GOT3 (cell line): ENCODE data around the gene POLA1.

Experiments used
- DNase-seq: peaks from one replicate; lab custom pipeline; 2025; ENCODE audit warnings: mixed read lengths; lab: John Stamatoyannopoulos, UW

POLA1 gene

GRCh38 chrX:25007059-25008053 lies 313.6 kb downstream of the POLA1 start:
- DNase-seq = no peak

DNA sequence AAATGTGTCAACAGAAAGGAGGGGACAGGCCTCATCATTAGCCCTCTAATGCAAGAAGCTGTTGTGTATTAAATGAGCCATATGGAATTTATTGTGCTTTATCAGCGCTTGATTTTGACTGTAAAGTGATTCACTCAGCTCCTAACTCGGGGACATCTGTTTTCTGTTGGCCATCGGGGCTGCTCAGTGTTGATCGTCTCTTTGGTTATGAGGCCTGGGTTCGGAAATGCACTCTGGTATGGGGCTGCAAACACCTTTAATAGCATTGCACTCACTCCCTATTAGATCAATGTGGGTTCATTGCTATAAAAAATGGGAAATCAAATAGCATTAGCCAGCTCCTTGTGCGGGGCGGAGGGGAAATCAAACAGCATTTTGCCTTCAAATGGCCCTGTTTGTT lies 315.7 kb downstream of the POLA1 start:
- no peak for DNase-seq

DNA sequence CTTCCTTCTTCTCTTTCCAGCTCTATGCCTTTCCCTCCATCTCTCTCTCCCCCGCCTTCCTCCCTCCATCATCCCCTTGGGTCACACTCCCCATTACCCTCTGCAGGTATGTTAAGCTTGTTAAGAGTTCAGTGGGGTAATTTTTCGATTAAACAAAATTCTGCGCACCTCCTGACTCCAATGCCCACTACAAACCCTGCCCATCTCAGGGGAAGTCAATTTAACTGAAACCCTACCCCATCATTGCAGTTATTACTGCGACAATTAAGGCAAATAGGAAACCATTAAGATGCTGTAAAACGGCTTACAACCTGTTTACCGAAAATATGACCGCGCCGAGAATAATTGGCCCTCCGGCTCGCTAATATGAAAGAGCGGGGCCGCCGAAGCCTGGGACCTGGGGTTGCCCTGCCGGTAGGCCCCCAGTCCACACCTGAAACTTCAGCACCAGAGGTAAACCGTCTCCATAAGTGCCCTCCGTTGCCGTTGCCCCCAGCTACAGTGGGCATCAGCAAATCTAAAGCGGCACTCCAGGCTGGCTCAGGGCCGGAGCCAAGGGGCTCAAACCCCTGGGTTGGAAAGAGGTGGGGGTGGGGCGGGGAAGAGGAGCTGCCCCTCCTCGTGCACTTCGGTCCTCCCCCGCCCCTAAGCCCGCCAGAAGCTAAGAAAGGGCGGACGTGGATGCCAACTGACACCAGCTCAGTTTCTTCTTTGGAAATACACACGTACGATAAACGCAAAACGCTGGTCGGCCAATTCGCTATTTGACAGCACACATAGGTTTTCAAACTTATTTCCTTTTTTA lies 317.3 kb downstream of the POLA1 start:
- DNase-seq = no peak

- no peak for DNase-seq
These were observed 318.1 kb downstream of the POLA1 start for GRCh38 chrX:25011589-25012432.

- no peak for DNase-seq
These were observed 318.7 kb downstream of the POLA1 start for GRCh38 chrX:25012433-25012735.

GRCh38 chrX:25012793-25013631 lies 319.3 kb downstream of the POLA1 start:
- DNase-seq = no peak

DNA sequence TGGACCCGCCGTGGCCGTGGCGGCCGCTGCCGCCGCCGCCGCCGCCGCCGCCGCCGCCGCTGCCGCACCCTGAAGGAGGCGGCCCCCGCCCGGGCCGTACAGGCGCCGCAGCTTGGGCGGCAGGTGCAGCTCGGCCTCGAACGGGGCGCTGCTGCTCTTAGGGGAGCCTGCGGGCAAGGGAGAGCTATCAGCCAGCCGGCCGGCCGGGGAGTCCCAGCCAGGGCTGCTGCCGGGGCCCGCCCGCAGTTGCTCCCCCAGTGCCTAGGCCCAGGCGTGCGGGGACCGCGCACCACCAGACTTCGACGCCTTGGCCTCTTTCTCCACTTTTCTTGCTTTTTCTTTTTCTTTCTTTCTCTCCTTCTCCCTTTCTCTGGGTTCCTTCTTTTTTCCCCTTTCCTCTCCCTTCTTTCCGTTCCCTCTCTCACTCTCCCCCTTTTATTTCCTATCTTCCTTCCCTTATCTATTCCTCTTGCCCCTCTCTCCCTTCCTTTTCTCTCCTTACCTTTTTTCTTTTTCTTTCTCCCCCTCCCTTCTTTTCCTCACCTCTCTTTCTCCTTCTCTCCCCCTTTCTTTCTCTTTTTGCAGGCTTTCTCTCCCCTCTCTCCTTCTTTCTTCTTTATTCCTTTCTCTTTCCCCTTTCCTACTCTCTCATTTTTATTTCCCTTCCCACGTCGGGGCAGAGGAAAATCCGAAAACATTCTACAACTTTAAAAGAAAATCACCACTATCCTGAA lies 320.1 kb downstream of the POLA1 start:
- no peak for DNase-seq

- no peak for DNase-seq
These were observed 320.7 kb downstream of the POLA1 start for GRCh38 chrX:25014366-25014838.

DNA sequence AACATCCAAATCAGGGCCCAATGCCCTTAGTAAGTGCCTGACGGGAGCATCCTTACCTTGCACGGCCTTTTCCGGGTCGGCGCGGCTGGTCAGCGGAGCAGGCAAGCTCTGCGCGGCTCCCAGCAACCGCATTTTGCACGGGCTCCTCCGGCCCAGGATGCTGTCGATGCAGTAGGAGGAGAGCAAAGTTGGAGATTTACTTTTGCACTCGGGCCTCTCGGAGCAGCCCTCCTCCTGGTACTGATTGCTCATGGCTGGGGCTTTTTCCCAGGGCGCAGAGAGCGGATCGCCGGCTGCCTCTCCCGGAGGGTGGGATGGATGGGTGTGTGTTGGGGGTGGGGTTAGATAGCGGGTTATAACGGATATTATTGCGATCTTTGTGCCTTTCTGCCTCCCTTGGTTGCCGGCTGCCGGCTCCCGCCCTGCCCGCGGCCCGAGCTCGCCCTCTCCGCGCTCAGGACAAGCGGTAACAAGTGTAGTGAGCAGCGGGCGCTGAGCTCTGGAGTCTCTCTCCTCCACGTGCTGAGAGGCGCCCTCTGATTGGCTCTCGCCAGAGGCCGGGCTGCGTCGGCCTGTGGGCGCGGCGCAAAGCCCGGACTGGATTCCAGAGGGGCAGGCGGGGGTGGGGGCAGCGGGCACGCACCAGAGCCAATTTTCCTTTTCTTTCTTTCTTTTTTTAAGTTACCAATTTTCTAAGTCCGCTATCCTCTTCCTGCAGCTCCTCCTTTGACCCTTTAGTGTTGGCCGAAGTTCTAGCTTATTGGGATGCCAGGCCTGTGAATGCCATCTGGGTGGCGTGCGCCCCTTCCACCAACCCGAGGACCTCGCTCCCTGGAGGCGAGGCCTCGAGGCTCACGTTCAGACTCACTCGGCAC lies 322.0 kb downstream of the POLA1 start, which contains the start of gene ARX:
ARX (minus strand) TSS at position 480 of the 875 bp plus-strand sequence; CDS start at position 252, 228 bp downstream.
- DNase-seq = no peak

DNA sequence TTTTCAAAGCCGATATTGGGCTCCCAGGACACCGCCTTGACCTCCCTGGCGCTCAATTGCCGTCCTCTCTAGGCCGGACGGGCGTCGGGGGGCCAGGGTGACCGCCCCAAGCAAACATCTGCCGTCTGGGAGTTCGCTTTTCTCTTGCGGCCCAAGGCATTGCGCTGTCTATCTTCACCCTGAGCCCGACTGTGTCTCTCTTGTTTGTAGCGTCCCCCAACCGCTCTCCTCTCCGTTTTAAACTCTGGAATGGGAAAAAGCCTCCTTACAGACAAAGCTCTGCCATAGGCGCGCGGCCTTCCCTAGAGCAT lies 322.6 kb downstream of the POLA1 start:
- DNase-seq = no peak

DNA sequence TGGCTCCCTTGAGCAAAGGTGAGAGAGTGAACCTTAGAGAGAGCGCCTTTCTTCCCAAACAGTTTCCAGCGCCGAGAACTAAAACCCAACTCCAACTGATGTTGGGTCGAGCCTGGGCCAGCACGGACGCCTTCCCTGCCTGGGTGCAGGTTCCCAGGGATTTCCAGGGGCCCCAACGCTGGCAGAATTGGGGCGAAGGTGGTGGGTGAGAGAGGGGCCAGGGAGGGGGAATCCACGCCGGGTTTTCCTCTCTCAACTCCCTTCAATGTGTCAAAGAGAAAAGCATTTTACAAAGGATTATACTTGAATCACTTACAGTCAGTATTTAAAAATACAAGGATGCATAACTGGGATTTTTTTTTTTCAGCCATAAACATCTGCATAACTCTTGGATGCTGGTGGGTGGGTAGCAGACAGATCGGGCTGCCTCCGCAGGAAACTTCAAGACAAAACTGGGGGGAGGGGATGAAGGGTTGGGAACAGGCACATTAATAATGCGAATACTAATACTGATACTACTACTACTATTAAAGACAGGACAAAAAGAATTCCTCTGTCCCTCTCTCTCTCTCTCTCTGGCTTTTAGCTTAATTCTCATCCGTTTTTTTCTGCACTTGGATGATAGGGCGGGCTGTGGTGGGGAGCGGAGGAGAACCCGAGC lies 323.4 kb downstream of the POLA1 start:
- no peak for DNase-seq

- no peak for DNase-seq
These were observed 324.0 kb downstream of the POLA1 start for GRCh38 chrX:25017667-25018247.

- DNase-seq = no peak
These were observed 325.0 kb downstream of the POLA1 start for GRCh38 chrX:25018682-25019081.

- no peak for DNase-seq
These were observed 326.1 kb downstream of the POLA1 start for GRCh38 chrX:25019707-25020390.

DNA sequence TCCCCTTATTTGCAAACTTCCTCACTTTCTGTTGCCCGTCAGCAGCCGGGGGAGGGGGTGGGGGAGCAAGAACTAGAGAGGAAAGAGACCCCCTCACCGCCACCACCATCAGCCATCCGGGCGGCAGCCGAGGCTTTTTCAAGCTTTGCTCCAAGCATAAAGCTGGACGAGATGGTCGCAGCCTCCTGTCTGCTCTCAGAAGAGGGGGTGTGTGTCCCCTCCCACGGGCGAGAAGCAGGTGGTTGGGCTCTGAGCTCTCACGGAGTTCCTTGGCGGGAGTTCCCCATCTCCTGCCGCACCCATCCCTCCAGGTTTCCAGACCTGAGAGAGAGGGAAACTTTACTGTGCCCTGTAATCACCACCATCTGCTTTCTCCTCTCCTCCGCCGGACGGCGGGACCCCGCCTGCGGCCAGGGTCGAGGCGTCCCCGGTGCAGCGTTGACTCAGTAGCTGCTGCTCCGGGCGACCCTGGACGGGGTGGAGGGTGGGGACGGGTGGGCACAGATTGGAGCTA lies 326.7 kb downstream of the POLA1 start:
- DNase-seq = no peak

DNA sequence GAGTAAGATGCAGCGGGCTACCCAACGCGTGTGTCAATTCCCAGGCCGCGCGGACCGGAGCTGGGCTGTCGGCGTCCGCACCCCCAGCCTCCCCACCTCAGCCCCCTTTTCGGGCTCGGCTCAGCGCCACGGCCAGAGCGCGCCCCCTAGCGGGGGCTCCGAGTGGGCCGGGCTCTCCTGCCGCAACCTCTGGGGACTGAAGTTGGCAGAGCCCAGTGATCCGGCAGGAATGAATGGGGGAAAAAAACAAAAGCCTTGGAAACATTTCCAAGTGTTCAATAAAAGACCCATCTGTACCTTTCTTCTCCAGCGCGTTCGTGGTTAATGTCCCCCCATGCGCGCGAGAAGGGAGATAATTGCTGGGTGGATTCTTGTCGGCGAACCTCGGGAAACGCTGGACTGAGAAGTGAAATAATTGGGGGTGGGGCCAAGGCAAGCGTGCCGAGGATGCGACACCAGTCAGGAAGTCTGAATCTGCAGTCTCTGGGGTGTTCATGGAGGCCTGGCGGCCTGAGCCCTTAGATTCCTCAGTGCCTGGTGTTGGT lies 327.3 kb downstream of the POLA1 start:
- no peak for DNase-seq
